GM19239 (cell line): ENCODE data around the gene C1orf105.
"Not testable (repeated sequence)": the region's sequence is repeated elsewhere in the genome, so short reads cannot be mapped to it uniquely, and the experiment has no call there.

ENCODE experiments used
- DNase-seq: peaks from one replicate; pipeline ENCODE4 v3.0.0; 2011; ENCODE audit warnings: low spot score; ENCODE audit not compliant: insufficient read length
- FAIRE-seq: peaks from 2 replicates; lab custom pipeline; 2011; peaks lifted over from hg19 to GRCh38; lab: Jason Lieb, UNC

C1orf105 gene, protein sequence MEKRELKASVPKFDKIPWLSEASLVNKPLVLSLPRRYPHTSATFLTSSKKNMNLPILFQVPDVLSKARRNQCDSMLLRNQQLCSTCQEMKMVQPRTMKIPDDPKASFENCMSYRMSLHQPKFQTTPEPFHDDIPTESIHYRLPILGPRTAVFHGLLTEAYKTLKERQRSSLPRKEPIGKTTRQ

DNA sequence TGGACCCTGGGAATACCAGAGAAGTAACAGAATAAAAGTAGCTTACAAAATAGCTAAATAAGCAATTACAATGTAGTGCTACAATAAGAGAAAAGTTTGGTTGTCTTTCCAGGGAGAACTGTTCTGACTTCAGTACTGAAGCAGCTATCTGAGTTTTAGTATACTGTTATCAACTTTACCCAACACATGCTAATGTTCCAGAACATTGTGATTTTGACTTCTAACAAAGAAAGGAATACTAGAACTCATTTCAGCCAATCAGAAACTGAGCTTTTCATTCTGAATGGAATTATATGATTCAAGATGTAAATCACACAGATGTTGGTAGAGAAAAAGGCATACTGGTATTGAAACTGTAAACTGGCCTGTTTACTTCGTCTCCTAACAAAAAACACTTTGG, at the start of gene C1orf105:
C1orf105 (plus strand) TSS at position 301 of the 400 bp plus-strand sequence. CDS start 201 bp downstream, outside the sequence.
- FAIRE-seq (no peak), DNase-seq (no peak)

DNA sequence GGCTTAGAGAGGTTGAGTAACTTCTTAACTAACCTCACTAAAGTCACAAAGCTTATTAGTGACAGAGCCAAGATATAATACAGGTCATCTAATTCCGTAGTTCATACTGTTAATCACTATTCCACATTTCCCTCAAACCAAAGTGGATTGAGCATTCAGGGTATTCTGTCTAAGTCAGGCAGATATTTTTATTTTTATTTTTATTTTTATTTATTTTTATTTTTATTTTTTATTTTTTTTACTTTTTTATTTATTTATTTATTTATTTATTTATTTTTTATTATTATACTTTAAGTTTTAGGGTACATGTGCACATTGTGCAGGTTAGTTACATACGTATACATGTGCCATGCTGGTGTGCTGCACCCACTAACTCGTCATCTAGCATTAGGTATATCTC, 48.8 kb upstream of the C1orf105 start:
- DNase-seq, FAIRE-seq: not testable (repeated sequence)

DNA sequence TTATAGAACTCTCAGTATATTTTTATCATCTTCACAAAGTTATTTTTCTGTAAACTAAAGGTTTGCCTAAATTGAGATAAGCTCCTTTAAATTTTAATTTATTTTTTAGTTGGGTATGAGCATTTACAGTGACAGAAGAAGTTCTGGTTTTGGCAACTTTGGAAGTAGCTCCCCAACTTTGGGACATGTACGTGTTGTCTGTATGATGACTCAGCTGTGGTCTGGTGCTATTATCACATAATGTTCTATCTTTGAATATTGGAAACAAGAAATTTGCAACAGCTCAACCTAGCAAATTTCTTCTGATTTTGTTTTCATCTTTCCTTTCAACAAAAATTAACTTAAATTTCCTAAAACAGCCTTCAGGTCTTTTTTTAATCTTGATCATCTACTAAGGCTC, 46.6 kb upstream of the C1orf105 start:
- DNase-seq (no peak), FAIRE-seq (no peak)

DNA sequence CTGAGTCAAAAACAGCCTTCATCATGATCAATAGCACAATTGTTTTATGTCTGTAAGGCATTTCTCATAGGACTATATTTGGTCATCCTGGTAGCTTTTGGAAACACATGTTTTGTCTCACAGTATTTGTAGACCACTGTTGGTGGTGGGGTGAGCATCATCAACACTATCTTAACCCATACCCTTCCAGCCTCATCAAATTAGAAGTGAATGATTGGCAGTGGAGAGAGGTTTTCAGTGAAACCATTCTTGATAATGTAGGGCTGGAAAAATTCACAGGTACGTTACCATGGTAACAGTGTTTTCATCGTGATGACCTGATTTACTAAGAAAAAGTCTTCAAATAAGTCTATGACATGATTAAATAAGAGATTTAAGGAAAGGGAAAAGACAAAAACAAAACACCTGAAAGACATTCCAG, 45.3 kb upstream of the C1orf105 start:
- FAIRE-seq: no peak
- no peak for DNase-seq

DNA sequence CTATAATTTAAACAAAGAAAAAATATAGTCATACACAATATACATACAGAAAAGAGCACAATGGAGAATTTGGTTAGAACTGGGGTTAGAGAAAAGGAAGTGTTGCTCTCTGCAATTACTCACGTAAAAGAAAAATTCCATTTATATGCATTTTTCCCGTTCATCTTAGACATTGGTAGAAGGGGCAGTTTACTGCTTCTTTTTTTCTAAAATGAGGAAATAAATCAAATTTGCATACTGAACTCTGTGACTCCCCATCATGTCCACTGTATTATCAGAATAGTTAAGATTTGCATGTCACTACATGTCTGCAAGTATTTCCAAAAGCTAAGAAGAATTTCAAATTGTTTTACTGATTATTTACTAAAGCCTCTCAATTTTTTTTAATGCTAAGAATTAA, 44.1 kb upstream of the C1orf105 start:
- FAIRE-seq (no peak), DNase-seq (no peak)

DNA sequence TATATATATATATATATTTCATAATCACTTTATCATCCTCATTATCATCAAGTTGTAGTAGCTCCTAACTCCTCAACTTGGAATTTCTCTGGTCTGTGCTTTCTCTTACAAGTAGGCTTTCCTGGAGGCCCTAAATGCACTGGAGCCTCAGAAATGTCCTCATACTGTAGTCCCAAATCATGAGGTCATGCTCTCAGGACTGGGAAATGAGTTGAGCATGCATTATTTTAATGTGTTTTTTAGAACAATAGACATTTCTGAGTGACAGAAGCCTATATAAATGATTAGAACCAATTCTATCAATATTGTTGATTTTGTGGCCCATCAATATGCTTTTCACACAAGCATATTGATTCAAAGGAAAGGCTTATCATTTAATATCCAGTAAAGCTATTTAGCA, 42.9 kb upstream of the C1orf105 start:
- no peak for DNase-seq

DNA sequence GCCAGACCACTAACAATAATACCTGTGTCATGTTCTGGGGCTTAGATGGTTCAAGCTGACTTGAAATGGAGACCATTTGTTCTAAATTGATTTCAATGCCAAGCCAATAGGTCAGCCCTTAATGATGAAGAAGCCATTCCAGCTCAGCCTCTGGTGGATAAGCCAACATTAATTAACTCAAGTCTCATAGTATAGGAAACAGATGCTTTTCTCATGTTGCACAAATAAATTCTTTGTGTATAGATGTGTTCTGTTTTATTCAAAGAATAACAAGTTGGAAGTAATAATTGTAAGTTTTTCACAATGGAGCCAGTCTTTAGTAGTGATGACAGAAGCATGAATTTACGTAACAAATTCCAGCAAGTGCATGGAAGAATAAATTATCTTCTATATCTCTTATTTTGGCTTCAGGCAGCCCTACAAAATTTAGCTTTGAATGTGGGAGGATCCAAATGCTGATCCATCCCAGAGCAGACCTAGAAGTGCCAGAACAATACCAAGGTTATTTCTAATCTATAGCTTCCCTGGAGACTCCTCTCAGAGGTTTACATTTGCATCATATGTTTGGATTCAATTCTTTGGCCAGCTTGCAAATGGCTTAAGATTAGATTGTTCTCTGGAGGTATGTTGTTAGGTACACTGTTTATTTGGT, 42.2 kb upstream of the C1orf105 start:
- no peak for FAIRE-seq
- DNase-seq: no peak

More for the DNA sequence above, 42.9 kb upstream of the C1orf105 start:
- no peak for FAIRE-seq

DNA sequence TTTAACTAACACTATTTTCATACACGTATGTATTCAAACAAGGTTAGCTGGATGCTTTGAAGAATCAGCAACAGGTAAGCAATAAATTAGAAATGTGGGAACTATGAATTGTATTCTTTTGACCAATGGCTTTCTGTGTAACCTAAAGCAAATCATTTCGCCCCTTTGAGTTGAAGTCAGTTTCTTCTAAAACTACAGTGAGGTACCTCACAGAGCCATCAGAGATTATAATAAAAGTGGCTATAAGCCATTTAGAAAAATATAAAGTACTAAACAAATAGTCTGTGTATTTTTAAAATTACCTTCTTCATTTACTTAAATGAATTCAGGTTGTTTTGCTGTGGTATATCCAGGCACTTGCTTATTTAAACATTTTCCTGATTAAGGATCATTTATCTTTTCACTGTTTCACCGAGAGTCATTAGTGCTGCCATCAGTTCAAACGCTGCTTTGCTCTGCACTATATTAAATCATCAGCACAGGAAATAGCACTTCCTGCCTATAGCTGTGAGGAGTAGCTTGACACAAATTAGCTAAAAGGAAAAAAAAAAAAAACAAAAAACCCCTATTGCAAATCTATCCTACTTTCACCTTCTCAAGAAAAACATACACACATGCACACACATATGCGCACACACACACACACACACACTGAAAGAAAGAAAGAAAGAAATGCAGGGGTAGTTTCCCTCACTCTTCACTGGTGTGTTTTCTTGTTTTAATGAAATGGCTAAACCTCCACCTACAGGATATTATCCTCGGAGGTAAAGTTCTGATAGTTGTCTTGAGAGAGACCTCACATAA, 39.8 kb upstream of the C1orf105 start:
- peak; percentile 77 for FAIRE-seq
- DNase-seq: no peak

DNA sequence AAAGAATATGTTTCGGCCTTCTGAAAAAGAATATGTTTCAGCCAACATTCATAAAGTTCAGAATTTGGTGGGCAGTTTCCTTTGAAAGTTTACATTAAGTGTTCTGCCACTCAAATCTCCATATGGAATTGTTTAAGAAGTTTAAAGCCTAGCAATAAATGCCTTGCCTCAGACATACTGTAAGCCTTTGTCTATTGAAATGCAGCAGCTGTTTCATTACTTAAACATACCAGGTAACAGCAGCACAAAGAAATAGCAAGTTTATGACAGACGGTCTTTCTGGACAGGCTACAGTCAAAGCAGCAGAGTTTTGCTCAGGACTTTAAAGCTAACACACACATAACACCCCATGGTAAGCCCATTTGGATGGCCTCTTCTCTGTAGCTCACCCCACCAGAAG, 38.5 kb upstream of the C1orf105 start:
- no peak for DNase-seq
- FAIRE-seq: peak; percentile 53

DNA sequence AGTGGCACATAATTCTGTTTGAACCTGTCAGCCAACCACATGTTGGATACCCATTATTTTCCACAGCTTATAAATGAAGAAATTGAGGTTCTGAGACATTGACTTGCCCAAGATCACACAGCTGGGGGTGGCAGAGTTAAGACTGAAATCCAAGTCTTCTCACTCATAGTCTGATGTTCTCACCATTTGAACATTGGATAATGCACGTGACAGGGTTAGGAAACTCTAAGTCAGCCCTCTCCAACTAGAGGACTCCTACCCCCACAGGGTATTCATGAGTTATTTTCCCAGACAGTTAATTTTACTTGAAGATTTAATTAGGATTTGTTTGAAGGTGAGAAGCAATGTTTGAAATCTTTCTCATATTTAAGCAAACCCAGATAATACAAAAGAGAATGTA, 38.1 kb upstream of the C1orf105 start:
- FAIRE-seq (no peak), DNase-seq (no peak)

DNA sequence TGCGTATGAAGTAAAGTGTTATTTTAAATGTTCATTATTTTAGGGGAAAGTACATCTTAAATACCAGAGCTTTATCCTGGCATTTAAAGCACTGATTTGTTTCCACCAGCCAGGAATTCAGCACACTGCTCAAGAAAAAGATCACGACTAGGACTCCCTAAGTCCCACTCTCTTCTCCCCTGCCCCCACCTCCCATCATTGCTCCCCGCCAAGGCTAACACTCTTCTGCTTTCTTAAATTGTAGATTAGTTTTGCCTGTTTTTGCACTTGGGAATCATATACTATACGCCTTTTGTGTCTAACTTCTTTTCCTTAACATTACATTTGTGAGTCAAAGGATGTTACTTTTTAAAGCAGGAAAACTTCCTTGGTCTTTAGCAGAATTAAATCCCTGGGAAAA, 37.5 kb upstream of the C1orf105 start:
- FAIRE-seq: no peak
- DNase-seq: no peak

DNA sequence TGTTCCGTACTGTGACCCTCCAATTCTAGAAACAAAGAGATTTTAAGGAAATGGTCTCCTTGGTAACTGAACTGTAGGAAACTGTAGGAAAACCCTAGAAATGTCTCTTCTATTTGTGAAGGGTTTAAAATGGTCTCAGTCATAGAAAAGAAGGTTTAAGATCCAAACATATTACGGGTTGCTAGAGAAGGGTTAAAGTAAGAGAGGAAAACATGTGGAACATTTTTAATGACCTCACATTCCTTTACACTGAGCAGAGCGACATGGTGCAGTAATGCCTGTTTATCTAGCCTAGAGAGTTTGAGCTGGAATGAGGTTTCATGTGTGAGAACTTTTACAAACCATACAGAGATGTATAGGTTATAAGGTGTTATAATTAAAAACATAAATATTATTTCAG, 36.9 kb upstream of the C1orf105 start:
- DNase-seq (no peak), FAIRE-seq (no peak)

DNA sequence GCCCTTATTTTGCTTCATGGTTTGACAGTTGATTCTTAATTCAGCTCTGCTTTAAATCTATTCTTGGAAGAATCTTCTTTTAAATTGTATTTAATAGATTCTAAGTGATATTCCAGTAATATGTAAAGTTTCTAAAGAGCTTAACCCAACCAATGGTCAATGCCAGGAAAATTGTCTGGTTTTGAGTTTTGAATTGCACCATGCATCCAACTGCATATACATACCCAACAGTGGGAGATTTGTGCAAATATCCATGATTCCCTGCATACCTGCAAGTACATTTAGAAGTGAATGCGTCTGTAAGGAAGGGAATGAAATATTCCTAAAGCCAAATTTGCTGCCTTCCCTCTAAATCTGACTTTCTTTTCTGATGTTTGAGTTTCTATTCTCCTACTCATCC, 35.8 kb upstream of the C1orf105 start:
- DNase-seq: no peak
- FAIRE-seq: no peak

DNA sequence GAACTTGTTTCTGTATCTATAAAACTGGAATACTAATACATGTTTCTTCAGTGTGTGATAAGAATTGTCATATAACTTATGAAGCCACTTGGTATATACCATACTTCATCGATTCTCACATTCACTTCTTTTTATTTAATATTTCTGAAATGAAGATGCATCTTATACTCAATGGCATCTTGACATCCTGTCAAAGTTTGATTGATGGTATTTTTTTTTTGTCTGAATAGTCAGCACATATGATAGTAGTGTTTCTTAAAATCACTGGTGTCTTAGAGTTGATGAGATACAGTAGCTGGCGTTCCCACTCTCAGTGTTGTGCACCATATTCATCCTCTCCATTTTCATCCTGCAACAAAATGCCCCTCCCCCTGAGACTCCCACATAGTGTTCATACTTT, 34.4 kb upstream of the C1orf105 start:
- FAIRE-seq (no peak), DNase-seq (no peak)

DNA sequence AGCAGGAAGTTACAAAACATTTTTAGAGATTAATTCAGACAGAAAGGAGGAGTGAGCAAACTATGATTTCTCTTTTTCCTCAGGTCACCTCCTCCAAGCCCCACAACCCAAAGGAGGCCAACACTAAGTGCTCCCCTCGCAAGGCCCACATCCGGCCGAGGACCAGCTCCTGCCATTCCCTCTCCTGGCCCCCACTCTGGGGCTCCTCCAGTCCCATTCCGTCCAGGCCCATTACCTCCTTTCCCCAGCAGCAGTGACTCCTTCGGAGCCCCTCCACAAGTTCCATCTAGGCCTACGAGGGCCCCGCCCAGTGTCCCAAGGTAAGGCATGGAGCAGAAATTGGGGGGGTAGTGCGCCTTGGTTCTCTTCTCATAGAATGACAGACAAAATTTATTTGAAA, 32.0 kb upstream of the C1orf105 start:
- FAIRE-seq: no peak
- no peak for DNase-seq

DNA sequence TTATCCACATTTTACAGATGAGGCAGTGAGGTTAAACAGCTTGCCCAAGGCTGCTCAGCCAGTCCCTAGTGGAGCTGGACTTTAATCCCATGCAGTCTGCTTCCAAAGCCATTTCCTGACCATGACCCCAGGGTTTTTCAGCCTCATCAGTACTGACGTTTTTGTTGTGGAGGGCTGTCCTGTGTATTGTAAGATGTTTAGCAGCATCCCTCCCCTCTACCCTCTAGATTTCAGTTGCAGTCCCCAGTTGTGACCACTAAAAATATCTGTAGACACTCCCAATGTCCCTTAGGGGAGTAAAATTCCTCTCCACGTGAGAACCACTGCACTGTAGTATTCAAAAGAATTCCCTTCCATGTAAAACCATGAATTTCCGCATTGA, 30.2 kb upstream of the C1orf105 start:
- peak; percentile 80 for FAIRE-seq
- DNase-seq: no peak

DNA sequence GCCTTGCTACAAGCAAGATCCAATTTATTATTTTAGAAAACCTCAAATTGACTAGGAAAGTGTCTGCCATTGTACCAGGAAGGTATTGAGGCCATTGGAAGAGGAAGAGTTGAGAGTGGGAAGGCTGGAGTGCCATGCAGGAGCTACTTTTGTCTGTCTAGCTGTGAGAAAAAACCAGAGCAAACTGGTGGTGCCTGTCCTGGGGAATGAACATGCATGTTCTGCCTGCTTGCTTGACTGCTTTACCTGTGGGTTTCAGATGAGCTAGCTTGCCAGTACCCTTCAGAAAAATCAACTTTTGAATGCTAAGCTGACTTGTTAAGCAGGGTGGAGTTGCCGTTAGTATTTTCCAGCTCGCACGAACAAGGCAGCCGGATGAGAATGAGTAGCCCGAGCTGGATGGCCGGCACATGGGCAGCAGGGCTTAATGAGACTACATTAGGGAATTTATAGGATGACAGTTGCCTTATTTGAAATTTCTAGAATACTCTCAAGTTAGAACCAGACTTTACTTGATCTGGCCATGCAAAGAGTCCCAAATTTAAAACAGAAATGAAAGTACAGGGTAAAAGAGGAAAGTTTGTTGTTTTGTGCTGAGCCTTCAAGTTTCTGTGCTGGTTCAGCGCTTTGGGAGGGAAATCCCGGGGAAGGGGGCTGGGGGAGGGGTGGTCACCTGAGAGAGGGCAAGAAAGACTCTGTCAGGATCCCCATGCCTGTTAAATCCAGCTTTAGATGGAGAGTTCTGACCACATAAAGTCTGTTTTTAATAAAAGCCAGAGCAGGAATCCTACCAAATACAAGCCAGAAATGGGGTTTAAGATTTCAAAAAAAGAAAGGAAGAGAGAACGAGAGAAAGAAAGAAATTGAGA, 29.6 kb upstream of the C1orf105 start:
- peak; percentile 92 for FAIRE-seq
- no peak for DNase-seq

DNA sequence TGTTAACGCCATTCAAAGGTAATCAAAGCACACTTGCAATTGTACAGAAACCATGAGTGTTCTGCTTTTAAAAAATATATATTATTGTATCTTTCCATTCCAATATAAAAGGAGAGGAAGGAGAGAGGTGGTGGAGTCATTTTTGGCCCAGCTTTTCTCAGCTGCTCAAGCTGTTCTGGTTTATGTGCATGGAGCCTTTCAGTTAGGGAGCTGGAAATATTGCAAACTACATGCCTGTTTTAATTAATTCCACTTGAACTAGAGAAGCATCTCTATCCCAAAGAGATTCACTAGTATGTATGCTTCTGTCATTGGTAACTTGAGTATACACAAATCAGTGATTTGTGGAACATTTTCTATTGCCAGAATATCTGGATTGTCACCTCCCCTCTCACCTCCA, 28.5 kb upstream of the C1orf105 start:
- FAIRE-seq (no peak), DNase-seq (no peak)

DNA sequence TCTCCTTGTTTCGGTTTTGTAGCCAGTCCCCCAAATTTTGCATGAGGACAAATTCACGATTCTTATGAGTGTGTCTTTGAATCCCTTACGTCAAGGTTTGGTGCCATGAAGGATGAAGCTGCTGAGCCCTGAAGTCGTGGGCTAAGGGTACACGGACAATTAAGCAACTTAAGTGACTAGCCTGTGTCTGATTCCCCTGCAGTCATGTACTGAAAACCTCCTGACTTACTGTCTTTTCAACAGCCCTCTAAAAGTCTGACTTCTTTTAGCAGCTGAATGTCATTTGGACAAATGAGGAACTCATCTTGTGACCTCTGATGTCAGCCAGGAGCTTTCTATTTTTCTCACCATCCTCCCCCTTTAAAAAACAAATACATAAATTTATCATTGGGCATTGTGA, 27.1 kb upstream of the C1orf105 start:
- FAIRE-seq: no peak
- DNase-seq: no peak

DNA sequence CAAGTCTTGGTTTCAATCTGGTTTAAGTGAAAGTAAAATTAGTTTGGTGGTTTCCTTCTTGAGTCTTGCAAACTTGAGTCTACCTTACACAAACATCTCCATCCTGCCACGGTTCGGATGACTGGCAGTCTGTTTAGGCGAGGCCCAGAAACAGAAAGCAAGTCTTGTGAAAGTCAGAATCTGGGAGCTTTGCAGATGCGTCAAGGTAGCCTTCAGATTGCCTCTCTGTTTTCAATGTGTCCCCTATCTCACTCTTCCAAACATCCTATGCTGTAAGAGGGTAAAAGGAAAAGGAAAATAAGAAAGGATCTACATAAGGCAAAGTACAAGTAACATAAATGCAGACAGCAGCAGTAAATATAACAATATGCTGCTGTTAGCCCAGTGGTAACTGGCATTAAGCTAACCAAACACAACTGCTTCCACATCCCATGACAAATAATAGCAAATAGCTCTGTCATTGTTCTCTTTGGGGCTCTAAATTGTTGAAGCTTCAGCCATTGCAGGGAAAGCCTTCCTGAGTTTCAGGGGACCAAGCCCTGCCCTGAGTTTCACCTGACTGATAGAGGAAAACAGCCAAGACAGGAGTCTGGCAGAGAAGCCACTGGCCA, 26.2 kb upstream of the C1orf105 start:
- peak; percentile 45 for DNase-seq
- peak; percentile 99 for FAIRE-seq
